HEK293 (cell line): ENCODE data around the gene RUFY2.

Experiments
- CTCF ChIA-PET: fragments of 350-600 bp; formaldehyde crosslinking; extraction: SDS; loops from one replicate; lab custom pipeline; 2021; ENCODE audit warnings: antibody characterized with exemption; lab: Yijun Ruan, JAX
- POLR2A ChIA-PET: fragments of 300-600 bp; formaldehyde crosslinking; extraction: SDS; loops from one replicate; lab custom pipeline; 2020; ENCODE audit warnings: antibody characterized with exemption, inconsistent platforms; lab: Yijun Ruan, JAX
- H3K27ac ChIP-seq: fragments of 200-500 bp; sonication (Bioruptor generic); 2 replicates; pipeline ENCODE4 v1.5.1; 2014; ENCODE audit warnings: low read depth, low read length, control low read depth, inconsistent platforms; ENCODE audit errors: extremely low read depth
- H3K36me3 ChIP-seq, 2 experiments: fragments of 200-500 bp in 1 of 2; sonication (Bioruptor generic) in 1 of 2; 1 replicate in 1 of 2; 2 replicates in 1 of 2; pipeline ENCODE4 v1.5.1; 2014 to 2017; ENCODE audit warnings: inconsistent platforms in 2 of 2, low read length in 2 of 2; ENCODE audit not compliant: control insufficient read depth in 2 of 2, insufficient read depth in 1 of 2
- H3K4me1 ChIP-seq: fragments of 200-500 bp; sonication (Bioruptor generic); 2 replicates; pipeline ENCODE4 v1.5.1; 2014; ENCODE audit warnings: mild to moderate bottlenecking, low read length, inconsistent platforms; ENCODE audit not compliant: control insufficient read depth, insufficient read depth
- H3K4me3 ChIP-seq: 2 replicates; pipeline ENCODE4 v1.5.1; 2011; ENCODE audit warnings: low read depth, mild to moderate bottlenecking, control low read depth, low read length, moderate library complexity
- H3K9me3 ChIP-seq: fragments of 200-500 bp; sonication (Bioruptor generic); 2 replicates; pipeline ENCODE4 v1.5.1; 2014; ENCODE audit warnings: low read depth, low read length, inconsistent platforms; ENCODE audit not compliant: control insufficient read depth, insufficient read depth
- PATZ1 ChIP-seq: fragments of 450-650 bp; formaldehyde crosslinking; IDR thresholded peaks from 2 replicates; pipeline ENCODE4 v1.5.1; 2016; ENCODE audit warnings: missing biosample characterization, missing genetic modification characterization
- PRDM2 ChIP-seq: fragments of 450-650 bp; formaldehyde crosslinking; IDR thresholded peaks from 2 replicates; pipeline ENCODE4 v1.5.1; 2016; ENCODE audit warnings: missing biosample characterization, missing genetic modification characterization, borderline replicate concordance
- REST ChIP-seq: fragments of 450-650 bp; formaldehyde crosslinking; IDR thresholded peaks from 2 replicates; pipeline ENCODE4 v1.5.1; 2016; ENCODE audit warnings: missing biosample characterization, missing genetic modification characterization
- SCRT1 ChIP-seq: fragments of 450-650 bp; formaldehyde crosslinking; IDR thresholded peaks from 2 replicates; pipeline ENCODE4 v1.5.1; 2016; ENCODE audit warnings: missing biosample characterization, missing genetic modification characterization, borderline replicate concordance
- ZFP3 ChIP-seq: fragments of 450-650 bp; formaldehyde crosslinking; IDR thresholded peaks from 2 replicates; pipeline ENCODE4 v1.5.1; 2016; ENCODE audit warnings: low read depth, missing biosample characterization, missing genetic modification characterization
- ZFP41 ChIP-seq: fragments of 450-650 bp; formaldehyde crosslinking; IDR thresholded peaks from 2 replicates; pipeline ENCODE4 v1.5.1; 2016; ENCODE audit warnings: missing biosample characterization, missing genetic modification characterization, borderline replicate concordance
- ZNF121 ChIP-seq: fragments of 450-650 bp; formaldehyde crosslinking; IDR thresholded peaks from 2 replicates; pipeline ENCODE4 v1.5.1; 2016; ENCODE audit warnings: missing biosample characterization, missing genetic modification characterization
- ZNF138 ChIP-seq: fragments of 450-650 bp; formaldehyde crosslinking; IDR thresholded peaks from 2 replicates; pipeline ENCODE4 v1.5.1; 2016; ENCODE audit warnings: missing biosample characterization, missing genetic modification characterization, borderline replicate concordance
- ZNF248 ChIP-seq: fragments of 450-650 bp; formaldehyde crosslinking; IDR thresholded peaks from 2 replicates; pipeline ENCODE4 v1.5.1; 2017; ENCODE audit warnings: missing biosample characterization, missing genetic modification characterization
- ZNF311 ChIP-seq: fragments of 450-650 bp; formaldehyde crosslinking; IDR thresholded peaks from 2 replicates; pipeline ENCODE4 v1.5.1; 2017; ENCODE audit warnings: missing biosample characterization, missing genetic modification characterization, borderline replicate concordance
- ZNF324 ChIP-seq: fragments of 450-650 bp; formaldehyde crosslinking; IDR thresholded peaks from 2 replicates; pipeline ENCODE4 v1.5.1; 2016; ENCODE audit warnings: missing biosample characterization, missing genetic modification characterization
- ZNF350 ChIP-seq: fragments of 450-650 bp; formaldehyde crosslinking; IDR thresholded peaks from 2 replicates; pipeline ENCODE4 v1.5.0; 2017; ENCODE audit warnings: missing biosample characterization, mild to moderate bottlenecking, missing genetic modification characterization
- ZNF354C ChIP-seq: fragments of 450-650 bp; formaldehyde crosslinking; IDR thresholded peaks from 2 replicates; pipeline ENCODE4 v1.5.1; 2016; ENCODE audit warnings: missing biosample characterization, missing genetic modification characterization, low read depth, borderline replicate concordance
- ZNF404 ChIP-seq: fragments of 450-650 bp; formaldehyde crosslinking; IDR thresholded peaks from 2 replicates; pipeline ENCODE4 v1.5.1; 2017; ENCODE audit warnings: missing biosample characterization, missing genetic modification characterization
- ZNF549 ChIP-seq: fragments of 450-650 bp; IDR thresholded peaks from 2 replicates; pipeline ENCODE4 v1.5.1; 2018; ENCODE audit warnings: missing biosample characterization, missing genetic modification characterization, mild to moderate bottlenecking, inconsistent platforms, moderate library complexity
- ZNF555 ChIP-seq: fragments of 450-650 bp; formaldehyde crosslinking; conservative IDR thresholded peaks from 2 replicates; pipeline ENCODE4 v1.5.1; 2017; ENCODE audit warnings: missing biosample characterization, mild to moderate bottlenecking, missing genetic modification characterization, inconsistent platforms
- ZNF707 ChIP-seq: fragments of 450-650 bp; formaldehyde crosslinking; IDR thresholded peaks from 2 replicates; pipeline ENCODE4 v1.5.1; 2016; ENCODE audit warnings: missing biosample characterization, missing genetic modification characterization
- ZNF792 ChIP-seq: fragments of 450-650 bp; formaldehyde crosslinking; IDR thresholded peaks from 2 replicates; pipeline ENCODE4 v1.5.1; 2016; ENCODE audit warnings: missing biosample characterization, missing genetic modification characterization

Gene RUFY2

GRCh38 chr10:68302871-68303270 lies 104.2 kb downstream of the RUFY2 start (continued):
- no peak for TF ChIP-seq PRDM2
- no peak for TF ChIP-seq ZNF350
- no peak for TF ChIP-seq ZNF549 (tag by site-specific recombination)
- TF ChIP-seq ZNF311 (tag by site-specific recombination), result no peak
- peak; percentile 49; the same call in 1 of the 2 replicates for TF ChIP-seq REST (tag by site-specific recombination)
- no peak for TF ChIP-seq PATZ1
- TF ChIP-seq ZNF354C (tag by site-specific recombination), result no peak
- no peak for TF ChIP-seq ZNF707 (tag by site-specific recombination)
- TF ChIP-seq ZFP3 (tag by site-specific recombination), result no peak
- TF ChIP-seq ZNF324 (tag by site-specific recombination), result no peak
- TF ChIP-seq ZNF138 (tag by site-specific recombination), result no peak
- TF ChIP-seq ZNF248 (tag by site-specific recombination), result no peak
- 0 out of 2 replicates have a peak, but pooled peaks have one; percentile 38 for TF ChIP-seq ZNF404
- no peak for TF ChIP-seq ZNF792 (tag by site-specific recombination)
- peak; percentile 39 for TF ChIP-seq ZNF555
- TF ChIP-seq ZFP41 (tag by site-specific recombination), result no peak

GRCh38 chr10:68302503-68302823 lies 104.6 kb downstream of the RUFY2 start:
- ChIA-PET CTCF (interaction anchor here (0.6 to 3.6 kb wide), 21 partner anchors 10 to 605 kb away, joined by 3 to 73 read pairs (median 4); no protein-coding TSS in a partner anchor), POLR2A (interaction anchor here (1.1 kb wide), 1 partner anchor 30 kb away, joined by 3 read pairs; the partner anchor contains the start of genes HNRNPH3 and PBLD)
- no peak overlapping the region for H3K27ac ChIP-seq
- no peaks in the 10 kb centered on the region for H3K9me3 ChIP-seq
- H3K36me3 ChIP-seq, result no peaks in the 10 kb centered on the region
- TF ChIP-seq ZNF121 (tag by site-specific recombination) (peak; percentile 94), SCRT1 (tag by site-specific recombination) (no peak)
- H3K4me1 ChIP-seq, result no peaks in the 10 kb centered on the region
- no peak overlapping the region for H3K4me3 ChIP-seq
